Measurements from ENCODE around the gene EHMT1.

EHMT1 gene

GRCh38 chr9:137602661-137603060, 16.1 kb upstream of the EHMT1 start:
- H3K27me3 Mint-ChIP-seq = no peaks in the 10 kb centered on the region

GRCh38 chr9:137603879-137604278, 14.9 kb upstream of the EHMT1 start:
- no peak overlapping the region for H3K27ac Mint-ChIP-seq
- H3K36me3 Mint-ChIP-seq (ENCODE audit: insufficient read depth) = peaks cover 10% of the 10 kb centered on the region
- H3K27me3 Mint-ChIP-seq = no peaks in the 10 kb centered on the region
- peak overlapping the region in 1 of 2 donors; percentile 17 for H3K4me3 Mint-ChIP-seq
- peaks cover 13 to 20% of the 10 kb centered on the region in 2 donors for H3K4me1 Mint-ChIP-seq (ENCODE audit: low read depth in 2 of 2)
- H3K9me3 Mint-ChIP-seq = no peaks in the 10 kb centered on the region
- DNase-seq = no peak
- no peak for ATAC-seq (replicated peaks)

More at GRCh38 chr9:137602661-137603060, 16.1 kb upstream of the EHMT1 start:
- H3K27ac Mint-ChIP-seq = peak overlapping the region; percentile 6 to 16
- H3K4me1 Mint-ChIP-seq (ENCODE audit: low read depth in 2 of 2) = peaks cover 13 to 21% of the 10 kb centered on the region in 2 donors
- H3K36me3 Mint-ChIP-seq (ENCODE audit: insufficient read depth) = peaks cover 4% of the 10 kb centered on the region
- DNase-seq (no peak), ATAC-seq (replicated peaks) (no peak)
- H3K9me3 Mint-ChIP-seq = no peaks in the 10 kb centered on the region
- H3K4me3 Mint-ChIP-seq = no peak overlapping the region

GRCh38 chr9:137604345-137605086, 14.3 kb upstream of the EHMT1 start:
- Mint-ChIP-seq H3K4me1 (ENCODE audit: low read depth in 2 of 2) (peaks cover 13 to 20% of the 10 kb centered on the region in 2 donors), H3K27ac (no peak overlapping the region), H3K27me3 (no peaks in the 10 kb centered on the region), H3K4me3 (peak overlapping the region; percentile 13 to 50), H3K36me3 (ENCODE audit: insufficient read depth) (peaks cover 15% of the 10 kb centered on the region), H3K9me3 (no peaks in the 10 kb centered on the region)
- DNase-seq (no peak), ATAC-seq (replicated peaks) (no peak)

GRCh38 chr9:137605121-137606004, 13.4 kb upstream of the EHMT1 start, which contains the start of gene ARRDC1:
ARRDC1 (plus strand) TSS chr9:137605686; CDS start chr9:137605718, 32 bp downstream.
- H3K9me3 Mint-ChIP-seq = no peaks in the 10 kb centered on the region
- peak within 1 kb of the TSS; percentile 71 to 76 for H3K4me3 Mint-ChIP-seq
- H3K27me3 Mint-ChIP-seq = no peaks in the 10 kb centered on the region
- peaks cover 13 to 20% of the 10 kb centered on the region in 2 donors for H3K4me1 Mint-ChIP-seq (ENCODE audit: low read depth in 2 of 2)
- ATAC-seq (replicated peaks) = peak; percentile 86
- H3K36me3 Mint-ChIP-seq (ENCODE audit: insufficient read depth) = peaks cover 15% of the 10 kb centered on the region
- DNase-seq = peak; percentile 81 to 83 (median 83)
- H3K27ac Mint-ChIP-seq = peak within 1 kb of the TSS in 1 of 2 donors; percentile 15

GRCh38 chr9:137606005-137606621, 12.7 kb upstream of the EHMT1 start:
- no peaks in the 10 kb centered on the region for H3K27me3 Mint-ChIP-seq
- H3K9me3 Mint-ChIP-seq = no peaks in the 10 kb centered on the region
- H3K27ac Mint-ChIP-seq = peak overlapping the region in 1 of 2 donors; percentile 15
- no peak for ATAC-seq (replicated peaks)
- H3K4me1 Mint-ChIP-seq (ENCODE audit: low read depth in 2 of 2) = peaks cover 15 to 21% of the 10 kb centered on the region in 2 donors
- no peak for DNase-seq
- H3K4me3 Mint-ChIP-seq = peak overlapping the region; percentile 71 to 76
- peaks cover 16% of the 10 kb centered on the region for H3K36me3 Mint-ChIP-seq (ENCODE audit: insufficient read depth)

GRCh38 chr9:137606734-137607138, 12.1 kb upstream of the EHMT1 start:
- H3K27ac Mint-ChIP-seq = peak overlapping the region; percentile 15 to 31
- DNase-seq (no peak), ATAC-seq (replicated peaks) (no peak)
- H3K27me3 Mint-ChIP-seq = no peaks in the 10 kb centered on the region
- peak overlapping the region; percentile 71 to 76 for H3K4me3 Mint-ChIP-seq
- H3K36me3 Mint-ChIP-seq (ENCODE audit: insufficient read depth) = peaks cover 20% of the 10 kb centered on the region
- H3K4me1 Mint-ChIP-seq (ENCODE audit: low read depth in 2 of 2) = peaks cover 21 to 28% of the 10 kb centered on the region in 2 donors
- no peaks in the 10 kb centered on the region for H3K9me3 Mint-ChIP-seq

- peaks cover 26 to 33% of the 10 kb centered on the region in 2 donors for H3K4me1 Mint-ChIP-seq (ENCODE audit: low read depth in 2 of 2)
- peak overlapping the region; percentile 15 to 31 for H3K27ac Mint-ChIP-seq
- no peaks in the 10 kb centered on the region for H3K27me3 Mint-ChIP-seq
- ATAC-seq (replicated peaks) (no peak), DNase-seq (no peak)
- H3K4me3 Mint-ChIP-seq = peak overlapping the region; percentile 71 to 76
- peaks cover 20% of the 10 kb centered on the region for H3K36me3 Mint-ChIP-seq (ENCODE audit: insufficient read depth)
- H3K9me3 Mint-ChIP-seq = no peaks in the 10 kb centered on the region
Measured at GRCh38 chr9:137607141-137607857, 11.5 kb upstream of the EHMT1 start.

GRCh38 chr9:137610944-137611343, 7.9 kb upstream of the EHMT1 start:
- no peaks in the 10 kb centered on the region for H3K27me3 Mint-ChIP-seq
- H3K27ac Mint-ChIP-seq = peak overlapping the region; percentile 74 to 86
- DNase-seq = no peak
- H3K4me1 Mint-ChIP-seq (ENCODE audit: low read depth in 2 of 2) = peaks cover 30% of the 10 kb centered on the region in 2 donors
- ATAC-seq (replicated peaks) = no peak
- no peaks in the 10 kb centered on the region for H3K9me3 Mint-ChIP-seq
- peak overlapping the region in 1 of 2 donors; percentile 22 for H3K4me3 Mint-ChIP-seq
- H3K36me3 Mint-ChIP-seq (ENCODE audit: insufficient read depth) = peaks cover 32% of the 10 kb centered on the region

GRCh38 chr9:137611623-137612609, 6.9 kb upstream of the EHMT1 start:
- DNase-seq (no peak), ATAC-seq (replicated peaks) (peak; percentile 84)
- peaks cover 23 to 28% of the 10 kb centered on the region in 2 donors for H3K4me1 Mint-ChIP-seq (ENCODE audit: low read depth in 2 of 2)
- no peaks in the 10 kb centered on the region for H3K27me3 Mint-ChIP-seq
- peak overlapping the region in 1 of 2 donors; percentile 22 for H3K4me3 Mint-ChIP-seq
- H3K36me3 Mint-ChIP-seq (ENCODE audit: insufficient read depth) = peaks cover 37% of the 10 kb centered on the region
- peak overlapping the region; percentile 74 to 86 for H3K27ac Mint-ChIP-seq
- H3K9me3 Mint-ChIP-seq = no peaks in the 10 kb centered on the region

- peaks cover 41% of the 10 kb centered on the region for H3K36me3 Mint-ChIP-seq (ENCODE audit: insufficient read depth)
- ATAC-seq (replicated peaks) (no peak), DNase-seq (no peak)
- no peak overlapping the region for H3K4me3 Mint-ChIP-seq
- peak overlapping the region in 1 of 2 donors; percentile 68 for H3K27ac Mint-ChIP-seq
- no peaks in the 10 kb centered on the region for H3K27me3 Mint-ChIP-seq
- no peaks in the 10 kb centered on the region for H3K9me3 Mint-ChIP-seq
- H3K4me1 Mint-ChIP-seq (ENCODE audit: low read depth in 2 of 2) = peaks cover 22 to 26% of the 10 kb centered on the region in 2 donors
Measured at GRCh38 chr9:137612741-137613142, 6.1 kb upstream of the EHMT1 start.

GRCh38 chr9:137613259-137613658, 5.5 kb upstream of the EHMT1 start:
- H3K27ac Mint-ChIP-seq = peak overlapping the region in 1 of 2 donors; percentile 68
- DNase-seq (no peak), ATAC-seq (replicated peaks) (no peak)
- peaks cover 26 to 29% of the 10 kb centered on the region in 2 donors for H3K4me1 Mint-ChIP-seq (ENCODE audit: low read depth in 2 of 2)
- peaks cover 44% of the 10 kb centered on the region for H3K36me3 Mint-ChIP-seq (ENCODE audit: insufficient read depth)
- no peak overlapping the region for H3K4me3 Mint-ChIP-seq
- no peaks in the 10 kb centered on the region for H3K9me3 Mint-ChIP-seq
- no peaks in the 10 kb centered on the region for H3K27me3 Mint-ChIP-seq
